ENCODE measurements around the gene ELAC1. TPM values are rescaled to one million over a fixed set of nuclear protein-coding genes. Genes with fewer than 3 reads are reported as not detected.
"Not testable (repeated sequence)": the region's sequence is repeated elsewhere in the genome, so short reads cannot be mapped to it uniquely, and the experiment has no call there.

Gene ELAC1
- total and polyA plus RNA-seq, 2 of the 8 experiments (the other 6 are each of a cell fraction or from before 2014, with no cell fraction given) = 2.3 to 3.4 TPM

DNA sequence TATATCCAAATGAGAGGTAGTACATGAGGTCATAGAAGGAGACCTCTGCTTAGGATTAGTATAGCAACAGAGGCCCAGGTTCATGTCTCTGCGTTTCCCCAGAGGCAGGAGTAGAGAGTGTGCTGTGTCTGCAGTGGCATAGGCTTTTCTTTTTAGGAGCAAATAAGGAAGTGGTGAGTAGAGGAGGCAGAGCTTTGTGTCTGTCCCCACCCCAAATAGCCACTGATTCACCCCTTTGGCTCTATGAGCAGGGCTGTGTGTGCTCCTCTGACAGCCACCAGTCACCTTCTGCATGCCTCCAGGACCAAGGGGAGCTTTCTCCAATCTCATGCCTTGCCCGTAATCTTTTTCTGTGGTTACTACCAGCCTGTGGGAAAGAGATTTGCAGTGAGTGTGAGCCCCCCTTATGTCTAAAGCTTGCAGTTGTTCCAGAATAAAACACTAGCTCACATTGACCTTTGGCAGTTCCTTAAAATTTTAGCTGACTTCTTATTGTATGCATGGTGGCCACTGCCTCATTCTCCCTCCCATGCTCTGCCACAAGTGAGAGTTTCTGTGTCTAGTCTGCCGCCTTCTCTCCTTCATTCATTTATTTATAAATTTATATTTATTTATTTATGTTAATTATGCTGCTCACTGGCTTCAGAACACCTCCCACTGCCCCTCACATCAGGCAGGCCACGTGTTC lies 23.5 kb upstream of the ELAC1 start (continued):
- TF ChIP-seq EP300 (IDR thresholded peaks at IDR 0.05; ENCODE audit: borderline replicate concordance in 1 of 2, low read depth in 2 of 2, low read length in 2 of 2) (no peak), RNF2 (IDR thresholded peaks at IDR 0.05; ENCODE audit: borderline replicate concordance, low read depth, low read length, missing control alignments, poor library complexity, severe bottlenecking) (no peak)

DNA sequence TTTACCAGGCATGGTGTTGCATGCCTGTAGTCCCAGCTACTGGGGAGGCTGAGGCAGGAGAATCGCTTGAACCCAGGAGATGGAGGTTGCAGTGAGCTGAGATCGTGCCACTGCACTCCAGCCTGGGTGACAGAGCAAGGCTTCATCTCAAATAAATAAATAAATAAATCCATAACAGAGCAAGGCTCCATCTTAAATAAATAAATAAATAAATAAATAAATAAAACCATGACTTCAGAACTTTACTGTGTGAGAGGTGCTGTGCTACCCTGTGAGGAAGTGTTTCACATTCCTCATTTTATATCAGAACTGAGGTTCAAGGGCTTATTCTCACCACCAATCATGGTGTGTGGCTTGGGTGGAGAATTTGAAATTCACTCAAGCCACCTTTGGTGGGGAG lies 21.9 kb upstream of the ELAC1 start:
- H4K8ac ChIP-seq (ENCODE audit: extremely low read depth, insufficient read depth, low read length); H2AK5ac ChIP-seq (ENCODE audit: low read depth, low read length); H2BK5ac ChIP-seq (ENCODE audit: low read depth, low read length); FAIRE-seq; H3K9ac ChIP-seq (replicated peaks in 1 of 4; ENCODE audit: extremely low read depth in 1 of 4, low read depth in 3 of 4, low read length in 3 of 4); H2BK12ac ChIP-seq (ENCODE audit: low read depth, low read length); H2BK120ac ChIP-seq (replicated peaks; ENCODE audit: low read depth, low read length); H3K27ac ChIP-seq (ENCODE audit: low read depth, low read length); H3K4me3 ChIP-seq (ENCODE audit: extremely low read depth in 1 of 4, insufficient read depth in 2 of 4, low read depth in 3 of 4, low read length in 4 of 4); CTCF ChIA-PET (ENCODE audit: partially characterized antibody); H3K4me1 ChIP-seq (replicated peaks in 1 of 4; ENCODE audit: control insufficient read depth in 3 of 4, insufficient read depth in 4 of 4, low read length in 3 of 4); DNase-seq (ENCODE audit: low read depth in 1 of 2, low spot score in 2 of 2); H3K9me3 ChIP-seq (ENCODE audit: insufficient read depth in 2 of 2, low read depth in 1 of 2, low read length in 1 of 2); H3K4me2 ChIP-seq (ENCODE audit: insufficient read depth in 1 of 2, low read depth in 2 of 2, low read length in 2 of 2); H4K20me1 ChIP-seq (replicated peaks in 1 of 2; ENCODE audit: control insufficient read depth in 1 of 2, insufficient read depth in 2 of 2, low read length in 2 of 2); H4K5ac ChIP-seq (ENCODE audit: insufficient read length, low read depth, low read length); H3K79me1 ChIP-seq (ENCODE audit: low read depth, low read length); H3K18ac ChIP-seq (ENCODE audit: extremely low read depth, low read length); H2AFZ ChIP-seq (ENCODE audit: low read length); H3K56ac ChIP-seq (replicated peaks; ENCODE audit: insufficient read length, low read depth, low read length); H3K79me2 ChIP-seq (ENCODE audit: control insufficient read depth in 1 of 2, insufficient read depth in 2 of 2, low read length in 2 of 2); H2BK15ac ChIP-seq (ENCODE audit: low read length); H2BK20ac ChIP-seq (ENCODE audit: low read length); H3K27me3 ChIP-seq (replicated peaks in 1 of 4; ENCODE audit: control insufficient read depth in 3 of 4, extremely low read depth in 1 of 4, insufficient read depth in 3 of 4, low read length in 3 of 4); H3K14ac ChIP-seq (ENCODE audit: insufficient read length); H3K23ac ChIP-seq (ENCODE audit: insufficient read length); H3K4ac ChIP-seq (replicated peaks; ENCODE audit: insufficient read length, low read depth, low read length); H3K23me2 ChIP-seq (ENCODE audit: low read depth, low read length); H4K91ac ChIP-seq (replicated peaks; ENCODE audit: insufficient read length, low read length); POLR2A ChIA-PET (ENCODE audit: partially characterized antibody): not testable (repeated sequence)
- peaks cover 0 to 18% (median 1%) of the 10 kb centered on the region in 4 experiments; a peak in 5 of 8 replicates for H3K36me3 ChIP-seq (ENCODE audit: control insufficient read depth in 2 of 4, insufficient read depth in 4 of 4, low read length in 3 of 4)
- WGBS, 2 experiments (ENCODE audit: extremely low coverage in 1 of 2, insufficient coverage in 1 of 2, insufficient read length in 1 of 2, insufficient replicate concordance in 2 of 2, low coverage in 1 of 2, low lambda C conversion rate in 2 of 2, missing lambda C conversion rate in 1 of 2) = 85% methylated on average over 2 of the region's 2 CpGs; no CpG with 5 or more reads in 1 of the 2 experiments

Data from H1 (cell line).